Jurkat, Clone E6-1 (cell line): ENCODE data around the gene BOC.

Experiments
- DNase-seq: peaks from one replicate; pipeline ENCODE4 v3.0.0-alpha.2; 2011; ENCODE audit warnings: low read depth, low spot score
- H3K4me3 ChIP-seq: 2 replicates; pipeline ENCODE4 v1.5.1; 2011; ENCODE audit warnings: mild to moderate bottlenecking, low read length, control low read depth, moderate library complexity

Gene BOC

DNA sequence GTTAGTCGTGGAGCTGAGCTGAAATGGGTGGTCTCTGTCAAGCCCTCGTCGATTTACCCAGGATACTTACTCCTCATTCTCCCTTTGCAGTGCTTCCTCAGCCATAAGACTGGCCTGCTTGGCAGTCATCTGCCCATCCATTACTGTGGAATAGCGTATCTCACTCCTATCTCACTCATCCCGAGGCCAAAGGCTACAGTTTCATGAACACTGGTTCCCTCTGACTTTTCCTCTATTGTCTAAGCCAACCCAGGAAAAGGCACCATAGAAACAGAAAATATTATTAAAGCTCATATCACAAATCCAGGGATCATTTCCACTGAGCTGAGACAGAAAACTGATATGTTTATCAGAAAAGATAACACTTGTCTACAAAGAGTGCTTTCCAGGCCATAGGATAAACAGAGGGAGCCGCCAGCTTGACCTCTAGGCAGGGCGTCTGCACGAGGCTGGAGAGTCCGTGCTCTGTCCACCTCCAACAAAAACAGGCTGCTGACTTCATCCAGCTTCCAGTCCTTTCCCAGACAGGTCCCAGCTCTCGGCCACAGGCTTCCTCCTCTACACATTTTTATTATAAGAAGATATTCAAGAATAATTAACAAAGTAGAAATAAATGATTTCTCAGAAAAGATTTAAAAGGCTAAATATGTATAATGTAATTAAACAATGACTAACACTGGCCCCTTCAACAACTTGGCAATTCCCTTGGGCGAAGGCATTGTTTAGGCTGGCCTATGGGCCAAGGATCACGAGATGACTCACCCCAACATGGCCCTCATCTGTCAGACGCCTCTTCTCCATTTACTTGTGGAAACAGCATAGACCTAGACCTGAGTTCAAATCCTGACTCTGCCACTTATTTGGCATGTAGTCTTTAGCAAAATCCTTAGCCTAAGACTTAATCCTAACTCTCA lies 27.4 kb upstream of the BOC start:
- no peak for DNase-seq
- H3K4me3 ChIP-seq: no peak overlapping the region

DNA sequence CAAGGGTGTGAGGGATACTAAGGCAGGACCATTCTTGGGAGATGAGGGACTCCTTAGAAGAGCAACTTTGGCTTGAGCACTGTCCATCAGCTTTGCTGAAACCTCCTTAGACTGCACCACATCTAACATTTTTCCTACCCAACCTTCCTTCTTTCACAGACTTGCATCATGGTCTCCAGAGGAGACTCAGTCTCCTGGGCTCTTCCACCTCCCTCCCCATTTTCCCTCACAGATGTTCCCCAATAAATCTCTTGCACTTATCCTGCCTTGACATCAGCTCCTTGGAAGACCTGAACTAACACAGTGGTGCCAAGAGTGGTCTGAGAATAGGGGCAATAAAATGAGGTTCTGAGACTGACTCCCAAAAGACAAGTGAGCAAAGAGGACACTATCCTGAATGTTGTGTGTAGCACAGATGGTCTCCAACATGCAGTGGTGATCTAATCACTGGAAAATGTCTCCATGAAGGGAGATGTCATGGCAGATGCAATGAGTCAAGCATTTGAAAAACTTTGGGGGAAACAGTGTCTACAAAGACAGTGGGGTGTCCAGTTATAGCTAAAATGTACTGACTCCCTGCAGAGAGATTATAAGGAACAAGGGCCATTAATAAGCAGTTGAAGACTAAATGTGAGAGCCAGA lies 26.0 kb upstream of the BOC start:
- no peak for DNase-seq
- no peak overlapping the region for H3K4me3 ChIP-seq

DNA sequence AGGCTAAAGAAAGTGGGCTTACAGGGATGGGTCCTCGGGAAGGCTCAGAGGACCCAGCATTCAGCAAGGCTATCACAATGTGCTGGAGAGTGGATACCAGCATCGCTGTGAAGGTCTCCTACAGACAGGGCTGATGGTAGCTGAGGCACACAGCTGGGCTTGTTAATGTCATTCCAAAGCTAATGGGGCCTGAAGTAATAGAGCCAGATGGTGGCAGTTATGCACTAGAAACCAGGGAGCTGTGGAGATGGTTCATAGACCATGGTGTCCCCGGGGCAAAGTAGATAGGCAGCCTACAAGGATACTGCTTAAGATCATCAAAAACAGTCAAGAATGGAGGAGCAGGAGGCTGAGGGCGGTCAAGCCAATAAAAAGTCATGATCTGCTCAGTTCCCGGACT lies 24.8 kb upstream of the BOC start:
- DNase-seq: no peak
- H3K4me3 ChIP-seq: no peak overlapping the region

DNA sequence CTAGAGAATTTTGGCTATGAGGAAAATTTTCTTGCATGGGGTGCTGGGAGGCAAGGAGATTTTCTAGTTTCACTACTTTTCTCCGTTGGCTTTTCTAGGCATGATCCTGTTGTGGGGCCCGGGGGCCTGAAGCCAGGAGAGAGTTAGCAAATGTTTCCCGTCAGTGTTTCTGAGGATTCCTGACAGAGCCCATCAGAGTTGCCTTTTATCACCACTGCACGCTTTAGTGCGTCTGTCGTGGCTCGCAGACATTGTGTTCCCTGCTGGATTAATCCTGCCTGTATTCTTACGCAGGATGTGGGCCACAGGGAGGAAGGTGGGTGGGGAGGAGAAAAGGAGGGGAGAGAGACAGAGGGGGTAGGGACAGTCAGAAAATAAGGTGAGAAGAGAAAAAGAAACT lies 18.1 kb upstream of the BOC start:
- no peak overlapping the region for H3K4me3 ChIP-seq
- no peak for DNase-seq

DNA sequence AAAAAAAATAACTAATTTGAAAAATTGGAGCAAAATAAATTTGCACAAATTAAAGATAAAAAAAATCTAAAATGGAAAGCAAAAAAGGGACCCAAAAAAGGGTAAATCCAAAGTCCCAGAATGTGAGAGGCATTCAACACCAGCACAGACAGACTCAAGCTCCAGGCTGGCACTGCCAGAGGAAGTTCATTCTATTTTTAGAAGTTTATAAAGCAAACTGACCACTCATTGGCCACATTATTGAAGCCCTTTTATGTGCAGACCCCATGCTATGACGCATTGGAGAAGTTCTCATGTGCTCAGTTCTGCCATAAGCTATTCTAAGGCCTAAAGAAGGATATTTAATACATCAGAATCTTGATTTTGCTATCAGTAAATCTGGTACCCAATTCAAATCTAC lies 17.6 kb upstream of the BOC start:
- DNase-seq: no peak
- no peak overlapping the region for H3K4me3 ChIP-seq

DNA sequence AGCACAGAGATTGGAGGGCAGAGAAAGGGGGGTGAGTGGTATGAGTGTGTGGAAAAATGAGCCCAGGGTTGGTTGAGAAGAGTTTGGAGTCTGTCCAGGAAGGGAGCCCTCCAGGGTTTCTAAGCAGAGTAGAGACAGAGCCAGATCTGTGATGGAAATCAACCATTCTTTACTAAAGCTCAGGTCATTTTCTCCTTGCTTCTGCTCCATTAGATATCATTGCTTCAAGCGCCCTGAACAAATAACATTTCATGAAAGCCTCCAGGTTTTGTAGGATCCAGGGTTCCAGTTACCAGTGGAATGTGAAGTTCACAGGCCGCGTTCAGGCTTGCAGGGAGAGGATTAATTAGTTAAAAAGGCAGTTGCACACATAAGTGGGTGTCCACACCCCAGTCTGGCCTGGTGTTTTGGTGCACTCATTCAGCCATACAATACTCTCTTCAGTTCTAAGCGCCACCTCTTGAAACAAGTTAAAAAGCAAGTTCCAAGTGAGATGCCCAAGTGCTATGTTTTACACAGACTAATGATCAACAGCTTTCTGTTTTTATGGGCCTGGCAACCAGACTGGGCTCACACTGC lies 16.4 kb upstream of the BOC start:
- DNase-seq: no peak
- no peak overlapping the region for H3K4me3 ChIP-seq

DNA sequence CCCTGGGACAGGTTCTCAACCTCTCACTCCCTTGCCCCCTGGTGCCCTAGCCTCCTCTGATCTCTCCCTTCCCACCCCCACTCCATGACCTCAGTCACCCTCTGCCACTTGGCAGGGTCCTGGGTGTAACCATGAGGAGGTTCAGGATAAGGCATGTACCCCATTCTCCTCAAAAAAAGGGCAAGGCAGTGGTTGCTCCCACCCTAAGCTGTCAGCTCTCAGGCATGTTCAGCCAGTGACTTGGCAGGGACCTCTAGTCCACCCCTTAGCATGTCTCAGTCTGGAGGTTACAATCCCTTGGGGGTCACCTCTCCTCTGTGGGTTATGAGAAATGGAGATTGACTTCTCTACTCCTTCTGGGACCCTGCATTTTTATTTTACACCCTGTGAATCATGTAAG lies 11.0 kb upstream of the BOC start:
- no peak overlapping the region for H3K4me3 ChIP-seq
- no peak for DNase-seq

DNA sequence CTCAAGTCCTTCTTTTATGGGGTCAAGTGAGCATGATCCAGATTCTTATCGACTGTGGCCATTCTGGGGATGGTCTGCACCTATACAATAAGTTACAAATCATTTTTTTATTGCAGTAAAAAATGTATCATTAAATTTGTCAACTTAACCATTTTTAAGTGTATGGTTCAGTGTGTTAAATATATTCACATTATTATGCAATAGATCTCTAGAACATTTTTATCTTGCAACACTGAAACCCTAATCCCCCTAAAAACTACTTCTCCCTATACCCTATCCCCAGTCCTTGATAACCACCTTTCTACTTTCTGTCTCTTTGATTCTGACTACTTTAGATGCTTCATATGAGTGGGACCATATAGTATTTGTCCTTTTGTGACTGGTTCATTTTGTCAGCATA lies 10.4 kb upstream of the BOC start:
- no peak overlapping the region for H3K4me3 ChIP-seq
- DNase-seq: no peak

DNA sequence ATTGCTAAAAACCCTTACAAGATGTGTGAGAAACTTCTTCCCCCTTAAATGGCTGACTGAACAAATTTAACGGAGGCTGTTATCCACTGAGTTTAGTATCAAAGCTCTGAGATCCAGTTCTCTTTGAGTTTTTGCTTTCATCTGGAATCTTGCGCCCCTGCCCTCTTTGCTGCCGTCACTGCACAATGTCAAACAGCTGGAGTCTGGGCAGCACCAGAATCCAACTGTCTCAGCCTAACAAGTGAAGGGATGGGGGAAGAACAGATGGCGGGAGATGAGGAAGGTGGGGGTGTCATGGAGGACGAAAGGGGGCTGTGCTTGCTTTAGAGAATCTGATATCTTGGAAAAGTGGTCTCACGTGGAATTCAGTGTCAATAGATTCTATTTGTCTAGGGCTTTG lies 7.0 kb upstream of the BOC start:
- DNase-seq: no peak
- H3K4me3 ChIP-seq: no peak overlapping the region

DNA sequence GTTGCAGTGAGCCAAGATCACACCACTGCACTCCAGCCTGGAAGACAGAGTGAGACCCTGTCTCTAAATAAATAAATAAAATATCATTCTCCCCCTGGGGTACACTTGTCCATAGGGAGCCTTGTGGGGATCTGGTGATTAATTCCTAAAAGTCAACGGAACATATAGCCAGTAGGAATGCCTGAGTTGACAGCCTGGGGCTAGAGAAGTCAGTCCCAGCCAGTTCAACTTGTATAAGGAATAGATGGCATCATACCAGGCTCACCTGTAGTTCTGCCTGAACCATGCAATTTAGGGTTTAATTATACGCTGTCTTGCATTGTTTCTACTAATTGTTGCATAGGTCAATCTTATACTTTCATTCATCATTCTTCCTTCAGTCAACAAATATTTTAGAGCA lies 5.9 kb upstream of the BOC start:
- H3K4me3 ChIP-seq: no peak overlapping the region
- DNase-seq: no peak

DNA sequence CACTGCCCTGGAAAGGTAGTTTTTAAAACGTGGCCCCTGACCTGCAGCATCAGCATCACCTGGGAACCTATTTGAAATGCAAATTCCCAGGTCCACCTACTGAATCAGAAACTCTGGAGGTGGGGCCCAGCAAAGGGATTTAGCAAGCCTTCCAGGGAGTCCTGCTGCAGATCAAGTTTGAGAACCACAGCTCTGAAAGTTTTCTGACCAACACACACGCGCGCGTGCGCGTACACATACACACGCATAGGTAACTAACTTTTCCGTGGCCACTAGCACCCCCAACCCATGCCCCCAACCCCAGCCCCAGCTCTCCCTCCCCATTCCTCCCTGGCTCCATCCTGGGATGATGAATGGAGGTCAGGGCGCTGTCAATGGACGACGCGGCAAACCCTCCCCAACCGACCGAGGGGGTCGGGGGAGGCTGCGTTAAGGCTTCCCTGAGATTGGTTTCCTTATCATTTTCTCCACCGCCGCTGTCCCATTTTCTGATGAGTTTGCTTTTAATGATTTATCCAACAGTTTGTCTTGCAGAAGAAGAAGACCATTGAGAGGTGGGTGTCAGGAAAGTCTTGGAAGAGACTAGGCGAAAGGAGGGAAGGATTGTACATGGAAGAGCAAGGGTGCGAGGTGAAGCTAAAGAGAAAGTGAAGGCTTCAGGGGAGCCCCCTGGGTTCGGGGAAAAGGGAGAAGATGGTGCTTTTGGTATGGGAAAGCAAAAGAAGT lies 590 bp upstream of the BOC start:
- DNase-seq: no peak

DNA sequence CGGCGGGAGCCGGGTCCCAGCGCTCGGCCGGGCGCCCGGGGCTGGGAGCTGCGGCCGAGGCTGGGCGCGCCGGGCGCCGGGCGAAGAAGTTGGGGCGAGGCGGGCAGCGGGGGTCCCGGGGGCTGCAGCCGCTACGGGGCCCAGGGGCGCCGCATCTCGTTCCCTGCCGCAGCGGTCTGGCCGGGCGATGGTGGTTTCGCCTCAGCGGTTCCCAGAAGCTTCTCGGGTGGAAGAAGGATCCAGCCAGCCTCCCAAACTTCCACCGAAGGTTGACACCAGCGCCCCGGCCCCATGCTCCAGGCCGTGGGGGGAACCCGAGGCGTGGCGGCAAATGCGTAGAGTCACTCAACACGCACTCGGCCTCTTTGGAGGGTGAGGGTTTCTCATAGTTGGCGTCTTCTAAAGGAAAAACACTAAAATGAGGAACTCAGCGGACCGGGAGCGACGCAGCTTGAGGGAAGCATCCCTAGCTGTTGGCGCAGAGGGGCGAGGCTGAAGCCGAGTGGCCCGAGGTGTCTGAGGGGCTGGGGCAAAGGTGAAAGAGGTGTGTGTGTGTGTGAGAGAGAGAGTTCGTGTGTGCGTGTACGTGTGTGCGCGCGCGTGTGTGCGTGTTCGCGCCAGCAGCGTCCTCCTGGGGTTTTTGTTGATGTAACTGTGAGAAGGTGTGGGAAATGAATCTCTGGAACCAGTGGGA lies 940 bp downstream of the BOC start:
- DNase-seq: no peak
- H3K4me3 ChIP-seq: no peak overlapping the region

More for the DNA sequence above, 590 bp upstream of the BOC start:
- no peak overlapping the region for H3K4me3 ChIP-seq

DNA sequence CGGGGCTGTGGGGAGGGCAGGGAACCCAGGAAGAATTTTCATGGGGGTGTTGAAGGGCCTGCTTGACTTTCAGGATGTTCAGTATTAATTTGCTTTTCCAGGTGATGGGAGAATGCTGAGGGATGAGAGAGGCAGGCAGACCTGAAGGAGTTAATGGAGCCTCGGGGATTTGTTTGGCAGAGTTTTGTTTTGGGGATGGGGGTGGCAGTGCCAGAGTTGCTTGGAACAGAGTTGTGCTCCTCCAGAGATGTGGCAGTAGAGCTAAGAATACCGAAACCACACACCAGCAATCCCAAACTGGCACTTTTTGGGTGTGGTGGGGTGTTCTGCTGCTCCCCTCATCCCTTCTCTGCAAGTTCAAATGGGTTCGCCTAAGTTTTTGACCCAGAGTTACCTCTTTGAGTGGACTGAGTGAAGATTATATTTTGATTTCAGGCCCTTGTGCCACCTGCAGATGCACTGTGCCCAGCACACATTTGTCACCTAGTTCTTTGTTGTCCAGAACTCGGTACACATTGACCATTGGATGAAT lies 1.6 kb downstream of the BOC start:
- no peak for DNase-seq
- no peak overlapping the region for H3K4me3 ChIP-seq

DNA sequence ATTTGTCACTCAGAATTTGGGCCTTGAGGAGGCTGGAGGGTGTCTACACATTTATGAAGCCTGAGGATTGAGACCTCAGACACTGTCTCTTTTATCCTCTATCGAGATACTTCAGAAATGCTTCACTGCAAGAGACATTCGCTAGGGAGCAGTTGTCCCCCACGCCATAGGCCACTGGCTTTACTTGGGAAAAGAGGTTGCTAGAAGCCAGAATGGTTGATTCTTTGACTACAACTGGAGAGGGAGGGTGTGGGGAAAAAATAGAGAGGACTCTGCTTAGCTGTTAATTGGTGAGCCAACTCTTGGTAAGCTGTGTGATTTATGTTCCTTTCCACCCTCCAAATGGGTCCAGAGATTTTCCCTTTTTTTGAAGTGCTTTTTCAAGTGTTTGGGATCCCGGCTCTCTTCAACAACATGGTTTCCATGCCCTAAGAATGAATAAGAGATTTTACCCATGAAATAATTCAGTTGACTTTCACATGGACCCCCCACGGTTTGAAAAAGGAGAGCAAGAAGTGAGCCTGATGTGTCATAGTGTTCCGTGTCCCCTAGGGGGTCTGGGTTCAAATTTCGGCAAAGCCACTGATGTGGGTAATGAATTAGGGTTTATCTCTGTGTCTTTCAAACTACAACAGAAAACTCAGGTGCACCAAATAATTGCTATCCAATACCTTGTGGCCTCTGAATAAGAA lies 2.7 kb downstream of the BOC start:
- H3K4me3 ChIP-seq: no peak overlapping the region

DNA sequence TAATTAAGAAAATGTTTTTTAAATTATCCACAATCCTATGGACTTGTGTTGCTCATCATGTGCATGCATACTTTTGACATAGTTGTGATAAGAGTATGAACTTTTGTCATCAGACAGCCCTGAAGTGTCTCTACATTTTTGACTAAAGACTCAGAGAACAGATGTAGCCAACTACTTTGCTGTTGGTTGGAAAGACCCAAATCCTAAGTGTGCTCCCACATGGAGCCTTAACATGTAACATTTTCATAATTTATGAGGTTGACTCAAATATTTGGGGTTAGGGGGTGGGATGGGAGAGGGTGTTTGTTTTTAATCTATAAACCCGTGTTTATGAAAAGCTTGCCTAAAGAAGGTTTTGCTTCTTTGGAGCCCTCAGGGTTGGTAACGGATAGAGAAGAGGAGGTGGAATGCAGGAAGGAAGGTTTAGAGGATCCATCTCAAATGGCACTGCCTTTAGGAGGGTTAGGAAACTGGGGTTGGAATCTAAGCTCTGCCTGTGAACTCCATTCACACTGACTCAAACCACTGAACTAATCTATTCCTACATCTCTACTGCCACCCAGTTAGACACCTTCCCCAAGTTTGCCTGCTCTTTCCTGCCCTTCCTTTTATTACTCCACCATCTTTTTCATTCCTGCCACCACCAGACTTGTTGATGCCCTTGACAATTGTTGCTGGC lies 3.7 kb downstream of the BOC start:
- no peak overlapping the region for H3K4me3 ChIP-seq
- DNase-seq: no peak

More for the DNA sequence above, 2.7 kb downstream of the BOC start:
- no peak for DNase-seq

DNA sequence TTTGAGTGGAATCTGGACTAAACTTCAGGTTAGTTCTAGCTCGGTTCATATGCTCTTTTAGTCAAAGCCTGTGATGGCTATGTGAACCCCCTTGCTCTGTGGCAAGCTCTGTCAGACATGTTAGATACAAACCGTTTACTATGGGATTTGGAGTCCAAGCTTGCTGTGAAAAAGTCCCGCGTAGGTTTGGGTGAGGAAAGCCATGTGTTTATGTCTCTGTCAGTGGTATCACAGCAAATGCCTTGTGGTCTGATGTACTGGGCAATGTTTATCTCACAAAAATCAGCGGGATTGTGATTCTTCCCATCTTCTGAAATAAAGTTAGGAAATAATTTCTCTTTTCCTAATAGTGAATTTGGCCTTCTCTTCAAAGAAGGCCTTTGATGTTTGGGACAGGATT lies 5.0 kb downstream of the BOC start:
- no peak overlapping the region for H3K4me3 ChIP-seq
- DNase-seq: no peak

DNA sequence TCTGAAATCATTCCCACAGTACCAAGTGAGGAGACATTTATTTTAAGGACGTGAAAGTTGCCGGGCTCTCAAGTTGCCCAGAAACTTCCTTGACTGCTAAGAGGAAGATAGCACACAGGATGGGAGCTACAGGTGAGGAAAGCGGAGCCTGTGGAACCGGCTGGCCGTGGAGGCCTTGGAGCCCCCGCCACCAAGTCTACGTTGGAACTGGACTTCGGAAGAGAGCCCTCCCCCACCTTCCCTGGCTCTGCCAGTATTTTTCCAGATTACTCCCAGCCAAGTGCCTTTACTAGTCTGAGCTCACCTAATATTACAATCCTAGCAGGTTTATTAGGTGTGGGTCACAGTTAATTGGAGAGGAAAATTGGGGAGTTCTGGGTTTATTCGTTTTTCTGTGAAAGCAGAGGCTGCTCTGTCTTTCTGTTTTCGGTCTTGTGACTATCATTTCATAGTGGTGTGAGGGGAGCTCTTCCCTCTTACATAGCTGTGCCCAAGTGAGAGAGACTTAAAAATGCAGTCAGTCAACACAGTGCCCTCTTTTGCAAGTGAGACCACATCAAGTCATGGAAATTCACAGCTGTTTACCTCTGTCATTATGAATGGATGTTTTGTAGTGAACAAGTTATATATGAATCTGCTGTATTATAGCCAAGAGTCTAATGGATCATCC lies 6.8 kb downstream of the BOC start:
- DNase-seq: peak; percentile 39
- no peak overlapping the region for H3K4me3 ChIP-seq
